ENCODE results near the gene IQGAP2.

IQGAP2 gene

DNA sequence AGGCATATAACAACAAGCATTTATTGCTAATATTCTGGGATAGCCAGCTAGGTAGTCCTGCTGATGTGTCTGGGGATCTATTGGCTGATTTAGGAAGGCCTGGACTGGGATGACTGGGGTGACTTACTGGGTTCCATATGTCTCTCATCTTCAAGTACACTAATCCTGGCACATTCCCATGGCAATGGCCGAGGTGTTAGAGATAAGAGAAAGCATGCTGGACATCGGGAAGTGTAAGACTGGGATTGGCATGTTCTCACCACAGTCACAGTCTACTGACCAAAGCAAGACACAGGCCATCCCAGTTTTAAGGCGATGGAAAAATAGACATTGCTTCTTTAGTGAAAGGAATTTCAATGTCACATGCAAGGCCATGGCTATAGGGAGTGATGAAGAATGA is 342.6 kb downstream of the IQGAP2 start:
- DNase-seq (ENCODE audit: low spot score) = no peak

DNA sequence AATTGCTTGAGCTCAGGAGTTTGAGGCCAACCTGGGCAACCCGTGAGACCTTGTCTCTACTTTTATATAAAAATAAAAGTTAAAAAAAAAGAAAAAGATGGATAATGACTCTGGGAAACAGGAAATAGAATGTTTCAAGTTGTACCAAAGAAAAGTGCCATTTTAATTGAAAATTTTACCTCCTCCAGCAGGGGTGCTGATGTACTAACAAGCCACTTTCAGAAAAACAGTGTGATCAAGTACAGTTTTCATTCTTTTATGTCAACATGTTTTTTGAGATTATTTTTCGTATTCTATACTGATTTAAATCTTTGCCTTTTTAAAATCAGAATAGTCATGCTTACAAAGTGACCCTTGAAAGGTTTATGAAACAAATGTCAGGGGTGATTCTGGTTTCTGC is 343.6 kb downstream of the IQGAP2 start:
- DNase-seq (ENCODE audit: low spot score) = no peak

- no peak for DNase-seq (ENCODE audit: low spot score)
Observed at GRCh38 chr5:76747706-76748105, 344.6 kb downstream of the IQGAP2 start.

DNA sequence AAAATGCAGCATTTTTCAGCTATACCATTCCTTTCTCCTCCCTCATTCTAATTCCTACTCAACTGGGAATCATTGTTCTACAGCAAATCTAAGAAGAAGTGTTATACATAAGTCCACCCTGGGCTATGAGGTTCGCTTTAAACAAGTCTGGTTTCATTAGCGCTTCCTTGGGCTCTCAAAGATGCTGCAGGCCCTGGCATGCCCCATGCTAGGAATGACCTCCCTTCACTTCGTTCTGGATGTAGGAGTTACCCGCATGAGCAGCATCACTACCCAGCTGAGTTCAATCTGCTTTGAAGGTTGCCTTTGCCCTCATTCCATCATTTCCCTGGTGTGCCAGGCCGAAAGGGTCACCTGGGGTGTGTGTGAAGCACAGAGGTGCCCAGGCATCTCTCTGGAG is 348.2 kb downstream of the IQGAP2 start:
- no peak for DNase-seq (ENCODE audit: low spot score)

DNA sequence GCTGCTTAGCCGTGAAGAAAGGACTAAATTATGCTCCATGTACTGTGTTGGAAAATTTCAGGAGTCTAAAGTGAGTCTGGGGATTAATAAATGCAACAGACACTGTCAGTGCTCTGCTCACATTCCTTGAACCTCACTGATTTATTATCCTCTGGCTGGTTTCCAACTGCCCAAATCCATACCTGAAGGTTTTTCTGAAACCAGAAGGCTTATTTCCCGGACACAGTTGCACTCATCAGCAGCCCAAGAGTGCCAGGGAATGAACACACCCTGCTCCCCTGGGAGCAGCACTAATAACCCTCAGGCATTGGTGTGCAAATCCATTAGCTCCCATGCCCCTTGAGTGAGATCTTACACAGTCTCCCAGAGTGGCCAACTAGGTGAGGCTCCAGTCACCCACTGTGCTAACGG is 351.6 kb downstream of the IQGAP2 start:
- DNase-seq (ENCODE audit: low spot score) = no peak

GRCh38 chr5:76755779-76756637 is 352.9 kb downstream of the IQGAP2 start:
- no peak for DNase-seq (ENCODE audit: low spot score)

DNA sequence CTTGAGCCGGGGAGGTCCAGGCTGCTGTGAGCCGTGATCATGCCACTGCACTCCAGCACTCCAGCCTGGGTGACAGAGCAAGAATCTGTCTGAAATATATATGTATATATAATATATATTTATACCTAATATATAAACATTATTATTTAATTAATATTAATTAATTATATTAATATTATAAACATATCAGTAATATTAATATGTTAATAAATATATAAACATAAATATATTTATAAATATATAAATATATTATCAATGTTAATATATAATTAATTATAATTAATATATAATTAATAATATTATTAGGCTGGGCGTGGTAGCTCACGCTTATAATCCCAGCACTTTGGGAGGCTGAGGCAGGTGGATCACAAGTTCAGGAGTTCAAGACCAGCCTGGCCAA is 354.0 kb downstream of the IQGAP2 start:
- no peak for DNase-seq (ENCODE audit: low spot score)
